OCI-LY7 (cell line): ENCODE data around the gene ADPRHL1. TPM values are rescaled to one million over a fixed set of nuclear protein-coding genes. Genes with fewer than 3 reads are reported as not detected.

ENCODE experiments used
- small RNA-seq: library from RNA; depleted of rRNA; stranded (forward); fragments of <200 nt; gene quantifications from one replicate; pipeline ENCODE3, GENCODE V24; 2014
- total RNA-seq, 2 experiments: library from RNA; depleted of rRNA in 1 of 2; stranded (reverse); fragments of >200 nt in 1 of 2; shearing (Covaris generic) in 1 of 2; gene quantifications; 2 replicates each; pipeline ENCODE4 v1.2.3, GENCODE V29; 2014 to 2022

The ADPRHL1 gene
- total RNA-seq, 2 experiments from 2014 or later: 2.5 to 6.2 TPM

Small RNA genes lying within 50 kb of the gene (small RNA-seq; reads per million reads assigned to genes)
- gene RNU1-16P: 0.26 reads per million

Other genes with a start within 250 kb of the ADPRHL1 start
- gene PCID2, start 244.8 kb downstream of the ADPRHL1 start, total RNA-seq (2014; rRNA removed; shearing (Covaris generic)): 38.3 and 41.9 TPM in 2 replicates
- gene PCID2, start 244.8 kb downstream of the ADPRHL1 start, total RNA-seq (2022): 27.9 and 30.2 TPM in 2 replicates
- 44.8 and 49.8 TPM in 2 replicates for gene CUL4A, start 243.9 kb downstream of the ADPRHL1 start, total RNA-seq (2014; rRNA removed; shearing (Covaris generic))
- gene CUL4A, start 243.9 kb downstream of the ADPRHL1 start, total RNA-seq (2022): 46.6 and 47.1 TPM in 2 replicates
- 9.3 and 12.2 TPM in 2 replicates for gene LAMP1, start 156.2 kb downstream of the ADPRHL1 start, total RNA-seq (2014; rRNA removed; shearing (Covaris generic))
- 22.4 and 24.6 TPM in 2 replicates for gene LAMP1, start 156.2 kb downstream of the ADPRHL1 start, total RNA-seq (2022)
- 1.0 TPM in 2 replicates for gene GRTP1, start 89.4 kb downstream of the ADPRHL1 start, total RNA-seq (2014; rRNA removed; shearing (Covaris generic))
- gene GRTP1, start 89.4 kb downstream of the ADPRHL1 start, total RNA-seq (2022): 0.89 and 1.1 TPM in 2 replicates
- 9.2 and 13.4 TPM in 2 replicates for gene DCUN1D2, start 37.2 kb upstream of the ADPRHL1 start, total RNA-seq (2014; rRNA removed; shearing (Covaris generic))
- gene DCUN1D2, start 37.2 kb upstream of the ADPRHL1 start, total RNA-seq (2022): 12.8 and 16.5 TPM in 2 replicates
- gene TFDP1, start 131.3 kb upstream of the ADPRHL1 start, total RNA-seq (2014; rRNA removed; shearing (Covaris generic)): 81.2 and 87.9 TPM in 2 replicates
- gene TFDP1, start 131.3 kb upstream of the ADPRHL1 start, total RNA-seq (2022): 111 and 119 TPM in 2 replicates
- not detected in 2 replicates for gene ATP4B, start 204.7 kb upstream of the ADPRHL1 start, total RNA-seq (2014; rRNA removed; shearing (Covaris generic))
- not detected in 2 replicates for gene ATP4B, start 204.7 kb upstream of the ADPRHL1 start, total RNA-seq (2022)
- gene GRK1, start 213.7 kb upstream of the ADPRHL1 start, total RNA-seq (2014; rRNA removed; shearing (Covaris generic)): not detected in 2 replicates
- gene GRK1, start 213.7 kb upstream of the ADPRHL1 start, total RNA-seq (2022): not detected in 2 replicates